Gastroesophageal sphincter (tissue), 4 donors: Measurements from ENCODE around the gene KIDINS220. TPM values are rescaled to one million over a fixed set of nuclear protein-coding genes. Genes with fewer than 3 reads are reported as not detected.

Experiments used
- ATAC-seq: fragments of 150-250 bp; one replicate; pipeline ENCODE4 v1.9.1; 2016; ENCODE audit warnings: mild to moderate bottlenecking, moderate library complexity
- H3K27ac ChIP-seq, 4 donors: fragments of 200-600 bp; sonication (generic) in 3 of 4; 1 replicate in 3 of 4; 2 replicates in 1 of 4; pipeline ENCODE4 v1.5.1; 2016 to 2019
- H3K27me3 ChIP-seq: fragments of 200-600 bp; sonication (generic); one replicate; pipeline ENCODE4 v1.5.1; 2019
- H3K36me3 ChIP-seq, 2 donors: fragments of 200-600 bp; sonication (generic); one replicate each; pipeline ENCODE4 v1.5.1; 2019; ENCODE audit warnings: control low read depth in 1 of 2
- H3K4me1 ChIP-seq, 3 donors: fragments of 200-600 bp; sonication (generic); 1 replicate in 2 of 3; 2 replicates in 1 of 3; pipeline ENCODE4 v1.5.1; 2016 to 2019; ENCODE audit warnings: control low read depth in 2 of 3
- H3K4me3 ChIP-seq, 2 donors: fragments of 200-600 bp; sonication (generic); one replicate each; pipeline ENCODE4 v1.5.1; 2019; ENCODE audit warnings: mild to moderate bottlenecking in 1 of 2, moderate library complexity in 1 of 2
- H3K9me3 ChIP-seq, 3 donors: fragments of 200-600 bp; sonication (generic); one replicate each; pipeline ENCODE4 v1.5.1; 2017 to 2019; ENCODE audit warnings: control low read depth in 2 of 3
- EP300 ChIP-seq: sonication (generic); formaldehyde crosslinking; IDR thresholded peaks from one replicate; pipeline ENCODE4 v1.6.1; 2017; ENCODE audit warnings: antibody characterized with exemption, mild to moderate bottlenecking
- POLR2A ChIP-seq, 2 donors: fragments of 450-650 bp; IDR thresholded peaks; one replicate each; pipeline ENCODE4 v1.6.1; 2017; ENCODE audit warnings: antibody characterized with exemption in 2 of 2, mild to moderate bottlenecking in 2 of 2, moderate library complexity in 1 of 2
- POLR2AphosphoS5 ChIP-seq: sonication (generic); formaldehyde crosslinking; IDR thresholded peaks from one replicate; pipeline ENCODE4 v1.6.1; 2017; ENCODE audit warnings: antibody characterized with exemption
- WGBS, 2 donors: methylation state at CpG; one replicate each; pipeline ENCODE4 v1.1.5; 2018; ENCODE audit warnings: low coverage in 1 of 2; 5-methylcytosine and 5-hydroxymethylcytosine counted together
- total RNA-seq, 4 donors: library from RNA; depleted of rRNA; stranded (reverse); fragments of >200 nt; gene quantifications; one replicate each; pipeline ENCODE4 v1.1.0, GENCODE V29; 2016
- TF ChIP-seq, protein P1 (sequence below), 4 experiments: fragments of 200-600 bp in 2 of 4; fragments of 450-650 bp in 2 of 4; sonication (generic) in 1 of 4; IDR thresholded peaks; one replicate each; pipeline ENCODE4 v1.5.1; 2017 to 2019; ENCODE audit warnings: antibody characterized with exemption in 4 of 4, mild to moderate bottlenecking in 2 of 4, moderate library complexity in 2 of 4

KIDINS220 gene
- total RNA-seq, 4 donors from 2014 or later: 73.3 to 122 (median 88.9) TPM

DNA sequence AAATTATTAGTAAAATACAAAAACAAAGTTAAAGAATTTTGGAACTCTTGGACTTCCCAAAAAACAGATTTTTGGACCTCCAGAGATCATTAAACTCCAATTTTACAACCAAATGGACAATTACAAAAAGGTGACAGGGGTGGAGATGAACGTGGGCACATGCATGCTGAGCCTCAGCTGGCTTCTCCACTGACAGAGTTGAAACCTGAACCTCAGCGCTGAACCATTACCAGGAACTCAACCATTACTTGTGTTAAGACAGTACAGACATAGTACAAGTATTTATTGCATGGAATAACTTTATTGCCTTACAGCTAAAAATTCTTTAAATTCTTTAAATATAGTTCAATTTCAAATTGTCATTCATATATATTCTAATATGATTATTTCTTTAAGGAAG lies 33.0 kb upstream of the KIDINS220 start:
- H3K36me3 ChIP-seq: peaks cover 0 to 4% of the 10 kb centered on the region in 2 donors
- TF ChIP-seq POLR2AphosphoS5 (no peak), POLR2A (IDR thresholded peaks at IDR 0.05) (no peak), EP300 (no peak)
- TF ChIP-seq, protein P1, sequence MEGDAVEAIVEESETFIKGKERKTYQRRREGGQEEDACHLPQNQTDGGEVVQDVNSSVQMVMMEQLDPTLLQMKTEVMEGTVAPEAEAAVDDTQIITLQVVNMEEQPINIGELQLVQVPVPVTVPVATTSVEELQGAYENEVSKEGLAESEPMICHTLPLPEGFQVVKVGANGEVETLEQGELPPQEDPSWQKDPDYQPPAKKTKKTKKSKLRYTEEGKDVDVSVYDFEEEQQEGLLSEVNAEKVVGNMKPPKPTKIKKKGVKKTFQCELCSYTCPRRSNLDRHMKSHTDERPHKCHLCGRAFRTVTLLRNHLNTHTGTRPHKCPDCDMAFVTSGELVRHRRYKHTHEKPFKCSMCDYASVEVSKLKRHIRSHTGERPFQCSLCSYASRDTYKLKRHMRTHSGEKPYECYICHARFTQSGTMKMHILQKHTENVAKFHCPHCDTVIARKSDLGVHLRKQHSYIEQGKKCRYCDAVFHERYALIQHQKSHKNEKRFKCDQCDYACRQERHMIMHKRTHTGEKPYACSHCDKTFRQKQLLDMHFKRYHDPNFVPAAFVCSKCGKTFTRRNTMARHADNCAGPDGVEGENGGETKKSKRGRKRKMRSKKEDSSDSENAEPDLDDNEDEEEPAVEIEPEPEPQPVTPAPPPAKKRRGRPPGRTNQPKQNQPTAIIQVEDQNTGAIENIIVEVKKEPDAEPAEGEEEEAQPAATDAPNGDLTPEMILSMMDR (IDR thresholded peaks at IDR 0.05): no peak
- H3K4me3 ChIP-seq: no peak overlapping the region
- no peaks in the 10 kb centered on the region for H3K27me3 ChIP-seq
- H3K9me3 ChIP-seq: no peaks in the 10 kb centered on the region
- ATAC-seq: no peak
- WGBS, 2 donors: 75 to 88% methylated on average over 2 of the region's 2 CpGs
- H3K27ac ChIP-seq: no peak overlapping the region
- peaks cover 0 to 2% (median 0%) of the 10 kb centered on the region in 3 donors for H3K4me1 ChIP-seq

DNA sequence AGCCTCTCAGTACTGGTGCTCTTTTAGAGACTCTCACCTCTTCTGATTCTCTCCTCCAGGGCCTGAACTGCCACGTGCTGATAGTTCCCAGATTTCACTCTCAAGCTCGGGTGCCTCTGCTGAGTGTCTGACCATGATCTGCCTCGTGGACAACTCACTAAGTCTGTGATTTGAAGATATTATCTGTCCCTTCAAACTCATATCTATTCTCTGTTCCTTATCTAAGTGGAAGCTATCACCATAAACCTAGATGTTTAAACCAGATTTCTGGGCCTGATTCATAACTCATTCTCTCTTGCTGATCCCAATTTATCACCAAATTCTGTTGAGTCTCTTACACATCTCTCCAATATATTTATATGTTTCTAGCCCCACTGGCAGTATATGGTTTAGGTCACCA lies 29.9 kb upstream of the KIDINS220 start:
- ATAC-seq: no peak
- Histone ChIP-seq H3K36me3 (peaks cover 0 to 22% of the 10 kb centered on the region in 2 donors), H3K27ac (no peak overlapping the region), H3K27me3 (no peaks in the 10 kb centered on the region), H3K4me3 (no peak overlapping the region), H3K4me1 (no peaks in the 10 kb centered on the region), H3K9me3 (no peaks in the 10 kb centered on the region)
- 83 to 92% methylated on average over 3 of the region's 3 CpGs for WGBS, 2 donors
- no peak for TF ChIP-seq POLR2A (IDR thresholded peaks at IDR 0.05)
- no peak for TF ChIP-seq POLR2AphosphoS5
- TF ChIP-seq, protein P1 (IDR thresholded peaks at IDR 0.05): no peak
- no peak for TF ChIP-seq EP300

DNA sequence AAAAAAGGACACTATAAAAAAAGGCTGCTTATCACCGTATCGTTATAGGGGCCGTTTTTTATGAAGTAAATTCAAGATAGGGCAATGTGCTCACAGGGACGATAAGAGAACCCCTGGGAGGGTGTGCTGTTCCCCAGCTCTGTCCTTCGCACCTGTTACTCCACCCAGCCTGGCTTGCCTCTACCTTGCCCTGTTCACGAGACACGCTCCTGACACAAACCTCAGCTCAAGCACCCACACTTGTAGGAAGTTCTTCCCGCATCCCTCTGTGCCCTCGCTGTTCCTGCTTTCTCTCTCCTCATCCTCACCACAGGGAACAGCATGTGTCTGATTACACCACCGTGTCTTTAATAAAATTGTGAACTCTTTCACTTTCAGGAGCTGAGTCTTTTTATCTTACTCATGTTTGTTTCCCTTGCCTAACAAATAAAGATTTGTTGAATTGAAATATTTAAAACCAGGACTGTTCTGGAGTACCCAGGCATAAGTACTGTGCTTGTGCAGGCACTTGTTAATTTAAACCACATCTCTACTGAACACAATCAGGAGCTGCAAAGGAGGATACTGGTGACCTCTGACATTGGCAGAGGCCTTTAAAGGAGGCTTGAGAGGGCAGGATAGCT lies 26.0 kb upstream of the KIDINS220 start:
- no peak for TF ChIP-seq EP300
- no peak for TF ChIP-seq POLR2A (IDR thresholded peaks at IDR 0.05)
- TF ChIP-seq, protein P1 (IDR thresholded peaks at IDR 0.05): no peak
- TF ChIP-seq POLR2AphosphoS5: no peak
- ATAC-seq: no peak
- Histone ChIP-seq H3K9me3 (no peaks in the 10 kb centered on the region), H3K27me3 (no peaks in the 10 kb centered on the region), H3K4me1 (no peaks in the 10 kb centered on the region), H3K4me3 (no peak overlapping the region), H3K36me3 (peaks cover 0 to 49% of the 10 kb centered on the region in 2 donors), H3K27ac (no peak overlapping the region)
- 78 to 81% methylated on average over 10 of the region's 10 CpGs for WGBS, 2 donors

DNA sequence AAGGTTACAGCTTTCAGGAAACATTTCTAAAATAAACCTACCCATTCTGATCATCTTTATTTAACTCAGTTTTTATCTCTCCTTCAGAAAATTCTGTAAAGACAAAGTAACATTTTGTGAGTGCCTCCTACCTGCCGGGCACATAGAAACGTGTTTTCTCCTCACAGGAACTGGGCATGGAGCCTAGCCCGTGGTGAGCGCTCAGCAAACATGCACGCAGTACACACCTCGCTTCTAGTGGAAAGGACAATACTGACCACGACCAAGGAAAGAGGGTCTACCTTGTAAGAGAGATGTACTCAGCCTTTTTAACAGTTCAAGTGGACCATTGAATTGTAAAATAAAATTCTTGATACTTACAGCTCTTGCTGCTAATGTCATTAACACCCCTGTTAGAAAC lies 24.8 kb upstream of the KIDINS220 start:
- Histone ChIP-seq H3K27ac (no peak overlapping the region), H3K36me3 (peaks cover 0 to 57% of the 10 kb centered on the region in 2 donors), H3K4me3 (no peak overlapping the region), H3K9me3 (no peaks in the 10 kb centered on the region), H3K27me3 (no peaks in the 10 kb centered on the region), H3K4me1 (no peaks in the 10 kb centered on the region)
- TF ChIP-seq POLR2A (IDR thresholded peaks at IDR 0.05): no peak
- no peak for TF ChIP-seq EP300
- 90 to 100% methylated on average over 1 to 7 of the region's 7 CpGs for WGBS, 2 donors
- no peak for ATAC-seq

DNA sequence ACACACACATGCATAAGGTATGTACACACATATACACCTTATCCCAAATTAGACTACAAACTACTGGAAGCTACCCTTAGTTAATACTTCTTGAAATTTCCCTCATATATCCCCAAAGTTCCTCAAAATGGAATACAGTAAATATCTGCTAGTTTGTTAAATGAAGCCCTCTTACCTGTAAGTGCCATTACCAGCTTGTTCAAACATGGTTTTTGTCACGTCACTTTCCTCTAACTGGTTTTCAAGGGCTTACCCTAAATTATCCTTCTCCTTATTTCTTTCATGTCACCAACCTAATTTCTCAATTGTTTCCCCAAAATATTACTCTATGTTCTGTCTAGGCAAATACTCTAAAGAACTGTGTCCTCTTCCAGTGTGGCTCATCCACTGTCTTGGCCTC lies 24.4 kb upstream of the KIDINS220 start:
- H3K4me1 ChIP-seq: no peaks in the 10 kb centered on the region
- 100% methylated on average over 1 of the region's 1 CpG for WGBS, 2 donors
- TF ChIP-seq, protein P1 (IDR thresholded peaks at IDR 0.05): no peak
- no peak for TF ChIP-seq POLR2A (IDR thresholded peaks at IDR 0.05)
- TF ChIP-seq EP300: no peak
- no peak for TF ChIP-seq POLR2AphosphoS5
- no peak for ATAC-seq
- no peak overlapping the region for H3K27ac ChIP-seq
- no peaks in the 10 kb centered on the region for H3K9me3 ChIP-seq
- H3K4me3 ChIP-seq: no peak overlapping the region
- H3K27me3 ChIP-seq: no peaks in the 10 kb centered on the region
- peaks cover 0 to 55% of the 10 kb centered on the region in 2 donors for H3K36me3 ChIP-seq
